Hepatocyte (in vitro differentiated cells): ENCODE measurements around the gene TTC23. TPM values are rescaled to one million over a fixed set of nuclear protein-coding genes. Genes with fewer than 3 reads are reported as not detected.

ENCODE experiments used
- DNase-seq: peaks from one replicate; pipeline ENCODE4 v3.0.0-alpha.2; 2016; ENCODE audit warnings: low spot score
- H2AFZ ChIP-seq: fragments of 200-600 bp; sonication (generic); 2 replicates; pipeline ENCODE4 v1.6.0; 2016; ENCODE audit warnings: antibody characterized with exemption, mild to moderate bottlenecking
- H3K27ac ChIP-seq: fragments of 200-600 bp; sonication (generic); 2 replicates; pipeline ENCODE4 v1.5.1; 2016; ENCODE audit warnings: mild to moderate bottlenecking
- H3K27me3 ChIP-seq: fragments of 200-600 bp; sonication (generic); 2 replicates; pipeline ENCODE4 v1.6.1; 2016
- H3K36me3 ChIP-seq: fragments of 200-600 bp; sonication (generic); replicated peaks from 2 replicates; pipeline ENCODE4 v1.5.1; 2016; ENCODE audit warnings: low read depth; ENCODE audit not compliant: insufficient read depth
- H3K4me1 ChIP-seq: fragments of 200-600 bp; sonication (generic); 2 replicates; pipeline ENCODE4 v1.5.1; 2016; ENCODE audit warnings: mild to moderate bottlenecking, moderate library complexity; ENCODE audit not compliant: insufficient read depth
- H3K4me2 ChIP-seq: fragments of 200-600 bp; sonication (generic); 2 replicates; pipeline ENCODE4 v1.6.0; 2016
- H3K4me3 ChIP-seq: fragments of 200-600 bp; sonication (generic); 2 replicates; pipeline ENCODE4 v1.5.1; 2016; ENCODE audit warnings: mild to moderate bottlenecking
- H3K79me2 ChIP-seq: fragments of 200-600 bp; sonication (generic); 2 replicates; pipeline ENCODE4 v1.6.0; 2017; ENCODE audit warnings: mild to moderate bottlenecking
- H3K9me2 ChIP-seq: fragments of 200-600 bp; sonication (generic); replicated peaks from 2 replicates; pipeline ENCODE4 v1.6.0; 2017; ENCODE audit warnings: mild to moderate bottlenecking; ENCODE audit not compliant: insufficient read depth
- H3K9me3 ChIP-seq: fragments of 200-600 bp; sonication (generic); 2 replicates; pipeline ENCODE4 v1.5.1; 2016; ENCODE audit warnings: low read depth, mild to moderate bottlenecking
- H4K20me1 ChIP-seq: fragments of 200-600 bp; sonication (generic); 2 replicates; pipeline ENCODE4 v1.6.0; 2016; ENCODE audit warnings: mild to moderate bottlenecking; ENCODE audit not compliant: insufficient read depth, poor library complexity, severe bottlenecking
- EZH2 ChIP-seq: fragments of 200-600 bp; sonication (generic); IDR thresholded peaks from 2 replicates; pipeline ENCODE4 v1.6.1; 2016; ENCODE audit warnings: antibody characterized with exemption, mild to moderate bottlenecking, borderline replicate concordance
- EZH2phosphoT487 ChIP-seq: fragments of 200-600 bp; sonication (generic); IDR thresholded peaks from one replicate; pipeline ENCODE4 v1.6.1; 2018; ENCODE audit warnings: antibody characterized with exemption, mild to moderate bottlenecking, low read depth, moderate library complexity; ENCODE audit not compliant: unreplicated experiment, severe bottlenecking
- WGBS: methylation state at CpG from one replicate; pipeline ENCODE4 v1.1.6; 2016; ENCODE audit warnings: low lambda C conversion rate; ENCODE audit errors: missing lambda C conversion rate; 5-methylcytosine and 5-hydroxymethylcytosine counted together
- polyA plus RNA-seq: library from polyadenylated mRNA; unstranded; fragments of >200 nt; fragmentation: Nextera tagmentation; extraction: Ambion mirVana; gene quantifications from 2 replicates; pipeline ENCODE4 v1.2.1, GENCODE V29; 2016
- total RNA-seq: library from RNA; depleted of rRNA; stranded (reverse); fragments of >200 nt; gene quantifications from 2 replicates; pipeline ENCODE4 v1.2.3, GENCODE V29; 2014
- TF ChIP-seq, protein P1 (sequence below): fragments of 200-600 bp; sonication (generic); IDR thresholded peaks from 2 replicates; pipeline ENCODE4 v1.5.1; 2016; ENCODE audit warnings: antibody characterized with exemption, mild to moderate bottlenecking; ENCODE audit not compliant: poor library complexity

Gene TTC23
- total and polyA plus RNA-seq, 2 experiments from 2014 or later = 31.3 to 46.3 TPM

DNA sequence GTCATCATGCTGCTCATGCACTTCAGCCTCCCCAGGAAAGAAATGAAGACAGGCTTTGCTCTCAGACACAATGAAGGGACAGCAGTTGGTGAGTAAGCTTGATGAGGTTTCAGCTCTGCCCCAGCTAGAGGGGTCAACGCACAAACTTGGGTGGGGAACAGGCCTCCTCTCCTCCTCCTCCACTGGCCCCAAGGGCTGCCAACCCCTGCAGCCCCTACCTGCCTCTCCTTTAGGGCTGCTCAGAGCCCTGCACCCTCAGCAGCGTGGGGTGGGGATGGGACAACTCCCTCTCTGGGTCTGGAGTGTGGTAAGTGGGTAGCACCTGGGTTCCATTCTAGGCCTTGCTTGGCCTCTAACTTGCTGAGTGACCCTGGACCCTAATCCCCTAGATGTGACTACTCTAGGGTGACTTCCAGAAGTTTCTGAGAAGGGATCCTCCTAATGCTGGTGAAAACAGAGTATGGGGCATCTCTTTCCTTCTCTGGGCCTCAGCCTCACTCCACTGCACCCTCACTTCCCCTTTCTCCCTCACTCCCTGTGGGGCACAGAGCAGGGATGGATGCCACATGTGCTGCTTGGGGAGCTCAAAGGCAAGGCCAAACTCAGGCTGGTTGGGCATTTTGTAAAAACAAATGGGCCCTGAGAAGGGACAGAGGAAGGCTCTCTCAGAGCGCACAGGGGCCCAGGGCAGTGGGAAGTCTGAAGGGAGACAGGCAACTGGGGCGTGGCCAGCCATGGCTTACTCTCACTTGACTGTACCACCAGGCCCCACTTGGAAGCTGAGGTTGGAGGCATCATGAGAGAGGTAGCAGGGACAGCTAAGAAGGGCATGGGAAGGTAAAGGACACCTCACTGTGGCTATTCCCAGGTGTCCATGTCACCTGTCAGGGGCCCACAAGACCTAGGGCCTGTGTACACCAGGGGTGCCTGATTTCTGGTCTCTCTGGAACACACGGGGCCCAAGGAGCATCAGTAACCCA, 80.5 kb downstream of the TTC23 start:
- peak overlapping the region; percentile 85 for H3K27ac ChIP-seq
- H3K36me3 ChIP-seq = no peaks in the 10 kb centered on the region
- no peak overlapping the region for H3K4me3 ChIP-seq
- H3K79me2 ChIP-seq = no peaks in the 10 kb centered on the region
- DNase-seq = no peak
- H4K20me1 ChIP-seq = no peaks in the 10 kb centered on the region
- WGBS = 96% methylated on average over 5 of the region's 5 CpGs
- no peaks in the 10 kb centered on the region for H3K9me3 ChIP-seq
- no peaks in the 10 kb centered on the region for H3K27me3 ChIP-seq
- TF ChIP-seq, protein P1, sequence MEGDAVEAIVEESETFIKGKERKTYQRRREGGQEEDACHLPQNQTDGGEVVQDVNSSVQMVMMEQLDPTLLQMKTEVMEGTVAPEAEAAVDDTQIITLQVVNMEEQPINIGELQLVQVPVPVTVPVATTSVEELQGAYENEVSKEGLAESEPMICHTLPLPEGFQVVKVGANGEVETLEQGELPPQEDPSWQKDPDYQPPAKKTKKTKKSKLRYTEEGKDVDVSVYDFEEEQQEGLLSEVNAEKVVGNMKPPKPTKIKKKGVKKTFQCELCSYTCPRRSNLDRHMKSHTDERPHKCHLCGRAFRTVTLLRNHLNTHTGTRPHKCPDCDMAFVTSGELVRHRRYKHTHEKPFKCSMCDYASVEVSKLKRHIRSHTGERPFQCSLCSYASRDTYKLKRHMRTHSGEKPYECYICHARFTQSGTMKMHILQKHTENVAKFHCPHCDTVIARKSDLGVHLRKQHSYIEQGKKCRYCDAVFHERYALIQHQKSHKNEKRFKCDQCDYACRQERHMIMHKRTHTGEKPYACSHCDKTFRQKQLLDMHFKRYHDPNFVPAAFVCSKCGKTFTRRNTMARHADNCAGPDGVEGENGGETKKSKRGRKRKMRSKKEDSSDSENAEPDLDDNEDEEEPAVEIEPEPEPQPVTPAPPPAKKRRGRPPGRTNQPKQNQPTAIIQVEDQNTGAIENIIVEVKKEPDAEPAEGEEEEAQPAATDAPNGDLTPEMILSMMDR = no peak
- TF ChIP-seq EZH2 = no peak
- TF ChIP-seq EZH2phosphoT487 = no peak
- H3K4me1 ChIP-seq = peaks cover 7% of the 10 kb centered on the region
- no peak overlapping the region for H3K4me2 ChIP-seq
- H3K9me2 ChIP-seq = no peaks in the 10 kb centered on the region
- H2AFZ ChIP-seq = no peak overlapping the region

GRCh38 chr15:99167640-99168039, 81.7 kb downstream of the TTC23 start:
- Histone ChIP-seq H3K27me3 (no peaks in the 10 kb centered on the region), H3K4me2 (no peak overlapping the region), H3K79me2 (no peaks in the 10 kb centered on the region), H3K36me3 (no peaks in the 10 kb centered on the region), H4K20me1 (no peaks in the 10 kb centered on the region), H2AFZ (no peak overlapping the region), H3K9me3 (no peaks in the 10 kb centered on the region), H3K4me3 (no peak overlapping the region), H3K4me1 (peaks cover 7% of the 10 kb centered on the region), H3K9me2 (no peaks in the 10 kb centered on the region), H3K27ac (no peak overlapping the region)
- WGBS = 96% methylated on average over 6 of the region's 6 CpGs
- no peak for DNase-seq
- TF ChIP-seq EZH2phosphoT487 (no peak), EZH2 (no peak)
- TF ChIP-seq, protein P1 = no peak

GRCh38 chr15:99167201-99167600, 82.2 kb downstream of the TTC23 start:
- H3K4me3 ChIP-seq = no peak overlapping the region
- H3K9me2 ChIP-seq = no peaks in the 10 kb centered on the region
- no peaks in the 10 kb centered on the region for H3K36me3 ChIP-seq
- TF ChIP-seq EZH2 = no peak
- TF ChIP-seq, protein P1 = no peak
- TF ChIP-seq EZH2phosphoT487 = no peak
- H3K9me3 ChIP-seq = no peaks in the 10 kb centered on the region
- WGBS = 81% methylated on average over 5 of the region's 5 CpGs
- H4K20me1 ChIP-seq = no peaks in the 10 kb centered on the region
- no peak for DNase-seq
- H3K27me3 ChIP-seq = no peaks in the 10 kb centered on the region
- no peak overlapping the region for H3K4me2 ChIP-seq
- no peak overlapping the region for H3K27ac ChIP-seq
- H3K79me2 ChIP-seq = no peaks in the 10 kb centered on the region
- peaks cover 7% of the 10 kb centered on the region for H3K4me1 ChIP-seq
- H2AFZ ChIP-seq = no peak overlapping the region
